OCI-M2 (cell line): ENCODE results near the gene UQCC5.
"Not testable (repeated sequence)": the region's sequence is repeated elsewhere in the genome, so short reads cannot be mapped to it uniquely, and the experiment has no call there.

Experiments
- DNase-seq: peaks from one replicate; lab custom pipeline; 2025; ENCODE audit not compliant: unreplicated experiment; lab: John Stamatoyannopoulos, UW

Gene UQCC5

GRCh38 chr3:52521881-52522650, 14.3 kb upstream of the UQCC5 start:
- no peak for DNase-seq

GRCh38 chr3:52522651-52523251, 13.7 kb upstream of the UQCC5 start:
- DNase-seq: no peak

GRCh38 chr3:52523386-52524257, 12.8 kb upstream of the UQCC5 start:
- no peak for DNase-seq

GRCh38 chr3:52524258-52524751, 12.1 kb upstream of the UQCC5 start:
- no peak for DNase-seq

GRCh38 chr3:52524752-52525679, 11.4 kb upstream of the UQCC5 start:
- no peak for DNase-seq

- DNase-seq: no peak
Measured at GRCh38 chr3:52525680-52526561, 10.5 kb upstream of the UQCC5 start.

- not testable (repeated sequence) for DNase-seq
Measured at GRCh38 chr3:52526671-52527038, 9.8 kb upstream of the UQCC5 start.

GRCh38 chr3:52527039-52527731, 9.2 kb upstream of the UQCC5 start:
- DNase-seq: no peak

- no peak for DNase-seq
Measured at GRCh38 chr3:52527732-52528585, 8.4 kb upstream of the UQCC5 start.

GRCh38 chr3:52528586-52529375, 7.6 kb upstream of the UQCC5 start:
- DNase-seq: no peak

- DNase-seq: no peak
Measured at GRCh38 chr3:52529376-52530333, 6.8 kb upstream of the UQCC5 start.

GRCh38 chr3:52530918-52531826, 5.2 kb upstream of the UQCC5 start:
- no peak for DNase-seq

GRCh38 chr3:52531860-52532516, 4.4 kb upstream of the UQCC5 start:
- DNase-seq: no peak

GRCh38 chr3:52532517-52532837, 3.9 kb upstream of the UQCC5 start:
- DNase-seq: no peak
